Lung (tissue), 12 donors: ENCODE measurements around the gene HMCN2. TPM values are rescaled to one million over a fixed set of nuclear protein-coding genes. Genes with fewer than 3 reads are reported as not detected.

ENCODE experiments used
- ATAC-seq: fragments of 200-7000 bp; cut with Tn5 transposase; one replicate; pipeline ENCODE4 v1.9.1; 2020; ENCODE audit warnings: moderate number of reproducible peaks; ENCODE audit not compliant: insufficient read depth, low FRiP score
- DNase-seq, 3 donors: peaks; one replicate each; pipeline ENCODE4 v3.0.0-alpha.2; 2013 to 2017
- H3K27ac ChIP-seq, 2 donors: one replicate each; pipeline ENCODE4 v1.5.1; 2013; ENCODE audit warnings: mild to moderate bottlenecking in 2 of 2, moderate library complexity in 2 of 2, control low read depth in 1 of 2, inconsistent platforms in 1 of 2, low read depth in 1 of 2, low read length in 1 of 2
- H3K27me3 ChIP-seq, 3 donors: one replicate each; pipeline ENCODE4 v1.5.1; 2013; ENCODE audit warnings: low read length in 2 of 3; ENCODE audit not compliant: control insufficient read depth in 3 of 3, insufficient read depth in 3 of 3
- H3K36me3 ChIP-seq, 4 donors: one replicate each; pipeline ENCODE4 v1.5.1; 2013; ENCODE audit warnings: low read length in 4 of 4, mild to moderate bottlenecking in 1 of 4, moderate library complexity in 1 of 4; ENCODE audit not compliant: control insufficient read depth in 4 of 4, insufficient read depth in 4 of 4
- H3K4me1 ChIP-seq, 5 donors: one replicate each; pipeline ENCODE4 v1.5.1; 2013; ENCODE audit warnings: low read length in 5 of 5, mild to moderate bottlenecking in 2 of 5, moderate library complexity in 1 of 5; ENCODE audit not compliant: control insufficient read depth in 5 of 5, insufficient read depth in 5 of 5
- H3K4me3 ChIP-seq: one replicate; pipeline ENCODE4 v1.5.1; 2013; ENCODE audit warnings: mild to moderate bottlenecking, control low read depth, moderate library complexity
- H3K9ac ChIP-seq, 2 donors: one replicate each; pipeline ENCODE4 v1.5.1; 2013; ENCODE audit warnings: low read length in 2 of 2, control low read depth in 1 of 2; ENCODE audit not compliant: insufficient read depth in 1 of 2
- H3K9me3 ChIP-seq, 4 donors: one replicate each; pipeline ENCODE4 v1.5.1; 2013; ENCODE audit warnings: low read length in 3 of 4, mild to moderate bottlenecking in 1 of 4, moderate library complexity in 1 of 4; ENCODE audit not compliant: control insufficient read depth in 4 of 4, insufficient read depth in 3 of 4
- CTCF ChIP-seq: IDR thresholded peaks from 2 replicates; pipeline ENCODE4 v1.5.1; 2012; ENCODE audit warnings: mild to moderate bottlenecking; ENCODE audit errors: control extremely low read depth, extremely low read depth
- WGBS, 2 donors: extraction: QIAGEN DNeasy Blood & Tissue Kit; methylation state at CpG; one replicate each; pipeline ENCODE4 v1.1.7; 2013; 5-methylcytosine and 5-hydroxymethylcytosine counted together
- polyA plus RNA-seq, 2 donors: library from polyadenylated mRNA; stranded (reverse); fragments of 200-250 nt; gene quantifications; one replicate each; pipeline ENCODE4 v1.2.1, GENCODE V29; 2013
- total RNA-seq, 2 donors: library from RNA; depleted of rRNA in 1 of 2; stranded (reverse); fragments of >200 nt in 1 of 2; gene quantifications; one replicate each; pipeline ENCODE4 v1.2.1, GENCODE V29; 2014 to 2021
- donor health status: control.
- donor health status: control.
- donor health status: Bipolar disorder and iron deficiency.
- donor health status: healthy.
- donor health status: DM: yes; HTN: yes; CAD: no.

Gene HMCN2
- total and polyA plus RNA-seq, 4 donors, result 2.1 to 5.2 (median 3.7) TPM

GRCh38 chr9:130232899-130233586 is 32.5 kb upstream of the HMCN2 start:
- Histone ChIP-seq H3K4me3 (no peak overlapping the region), H3K9me3 (peaks cover 0 to under 1% (median 0%) of the 10 kb centered on the region in 4 donors), H3K9ac (no peak overlapping the region), H3K27ac (no peak overlapping the region), H3K4me1 (peaks cover 0 to 5% (median 0%) of the 10 kb centered on the region in 5 donors), H3K27me3 (no peaks in the 10 kb centered on the region), H3K36me3 (peaks cover 0 to 7% (median 2%) of the 10 kb centered on the region in 4 donors)
- DNase-seq, result no peak
- no peak for ATAC-seq
- TF ChIP-seq CTCF, result no peak
- WGBS, 2 donors, result 87 to 90% methylated on average over 27 of the region's 27 CpGs

GRCh38 chr9:130233587-130233945 is 32.0 kb upstream of the HMCN2 start:
- Histone ChIP-seq H3K36me3 (peaks cover 0 to 7% (median 1%) of the 10 kb centered on the region in 4 donors), H3K4me3 (no peak overlapping the region), H3K4me1 (peaks cover 0 to 5% (median 0%) of the 10 kb centered on the region in 5 donors), H3K9ac (no peak overlapping the region), H3K9me3 (no peaks in the 10 kb centered on the region), H3K27ac (no peak overlapping the region), H3K27me3 (no peaks in the 10 kb centered on the region)
- DNase-seq, result no peak
- 94 to 95% methylated on average over 8 of the region's 8 CpGs for WGBS, 2 donors
- no peak for TF ChIP-seq CTCF
- no peak for ATAC-seq

DNA sequence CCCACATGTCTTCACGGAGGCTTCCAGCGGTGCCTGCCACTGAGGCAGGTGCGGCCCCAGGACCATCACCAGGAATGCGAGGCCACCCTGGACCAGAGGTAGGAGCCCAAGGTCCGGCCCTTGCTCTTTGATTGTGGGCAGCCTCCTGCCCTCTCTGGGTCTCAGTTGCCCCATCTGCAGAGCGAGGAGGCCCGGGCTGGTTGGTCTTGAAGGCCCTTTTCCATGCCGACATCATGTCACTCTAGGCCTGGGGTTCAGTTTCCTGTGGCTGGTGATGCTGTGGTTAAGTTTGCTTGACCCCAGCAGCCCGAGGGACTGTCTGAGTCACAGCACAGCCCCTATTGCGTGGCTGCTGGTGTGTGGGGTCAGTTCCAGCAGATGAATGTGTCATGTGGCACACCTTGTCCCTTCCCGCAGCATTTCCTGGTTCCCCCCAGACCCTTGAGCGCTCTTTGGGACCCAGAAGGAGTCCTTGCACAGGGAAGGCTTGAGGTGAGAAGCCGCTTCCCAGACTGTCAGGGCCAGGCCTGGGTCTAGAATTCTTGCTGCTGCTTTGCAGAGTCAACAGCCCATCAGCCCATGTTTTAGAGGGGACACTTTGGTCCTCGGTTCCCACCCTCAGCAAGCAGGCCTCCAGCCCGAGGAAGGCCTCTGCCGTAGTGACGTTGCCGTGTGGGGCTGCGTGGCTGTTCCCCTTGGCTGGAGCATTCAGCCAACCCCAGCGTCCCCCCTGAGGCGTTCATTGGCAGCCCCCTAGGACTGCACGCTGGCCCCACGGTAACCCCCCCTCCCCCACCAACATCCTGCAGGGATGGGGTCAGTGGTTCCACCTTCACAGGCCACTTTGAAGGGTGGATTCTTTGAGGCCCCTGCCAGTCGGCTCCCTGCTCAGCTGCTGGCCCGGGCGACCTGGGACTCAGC is 31.0 kb upstream of the HMCN2 start:
- no peak for DNase-seq
- H3K36me3 ChIP-seq, result peaks cover 0 to 5% (median 1%) of the 10 kb centered on the region in 4 donors
- H3K27me3 ChIP-seq, result no peaks in the 10 kb centered on the region
- 86 to 90% methylated on average over 26 of the region's 26 CpGs for WGBS, 2 donors
- no peaks in the 10 kb centered on the region for H3K9me3 ChIP-seq
- H3K27ac ChIP-seq, result no peak overlapping the region
- H3K4me3 ChIP-seq, result no peak overlapping the region
- no peak for TF ChIP-seq CTCF
- H3K9ac ChIP-seq, result no peak overlapping the region
- ATAC-seq, result no peak
- H3K4me1 ChIP-seq, result peaks cover 0 to 5% (median 0%) of the 10 kb centered on the region in 5 donors
